ENCODE results near the gene FAM185A.
"Not testable (repeated sequence)": the region's sequence is repeated elsewhere in the genome, so short reads cannot be mapped to it uniquely, and the experiment has no call there.

FAM185A gene

GRCh38 chr7:102778663-102779062 lies 29.9 kb downstream of the FAM185A start:
- DNase-seq (ENCODE audit: low read depth) = not testable (repeated sequence)

- DNase-seq (ENCODE audit: low read depth) = not testable (repeated sequence)
Observed at GRCh38 chr7:102780926-102781325, 32.1 kb downstream of the FAM185A start.

DNA sequence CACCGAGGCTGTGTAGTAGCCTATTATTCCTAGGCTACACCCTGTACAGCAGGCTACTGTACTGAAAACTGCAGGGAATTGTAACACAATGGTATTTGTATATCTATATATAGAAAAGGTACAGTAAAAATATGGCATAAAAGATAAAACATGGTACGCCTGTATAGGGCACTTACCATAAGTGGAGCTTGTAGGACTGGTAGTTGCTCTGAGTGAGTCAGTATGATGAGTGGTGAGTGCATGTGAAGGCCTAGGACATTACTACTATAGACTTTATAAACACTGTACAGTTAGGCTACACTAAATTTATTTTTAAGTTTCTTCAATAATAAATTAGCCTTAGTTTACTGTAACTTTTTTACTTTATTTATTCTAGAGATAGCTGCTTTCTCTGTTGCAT lies 40.0 kb downstream of the FAM185A start:
- DNase-seq (ENCODE audit: low read depth) = not testable (repeated sequence)

DNA sequence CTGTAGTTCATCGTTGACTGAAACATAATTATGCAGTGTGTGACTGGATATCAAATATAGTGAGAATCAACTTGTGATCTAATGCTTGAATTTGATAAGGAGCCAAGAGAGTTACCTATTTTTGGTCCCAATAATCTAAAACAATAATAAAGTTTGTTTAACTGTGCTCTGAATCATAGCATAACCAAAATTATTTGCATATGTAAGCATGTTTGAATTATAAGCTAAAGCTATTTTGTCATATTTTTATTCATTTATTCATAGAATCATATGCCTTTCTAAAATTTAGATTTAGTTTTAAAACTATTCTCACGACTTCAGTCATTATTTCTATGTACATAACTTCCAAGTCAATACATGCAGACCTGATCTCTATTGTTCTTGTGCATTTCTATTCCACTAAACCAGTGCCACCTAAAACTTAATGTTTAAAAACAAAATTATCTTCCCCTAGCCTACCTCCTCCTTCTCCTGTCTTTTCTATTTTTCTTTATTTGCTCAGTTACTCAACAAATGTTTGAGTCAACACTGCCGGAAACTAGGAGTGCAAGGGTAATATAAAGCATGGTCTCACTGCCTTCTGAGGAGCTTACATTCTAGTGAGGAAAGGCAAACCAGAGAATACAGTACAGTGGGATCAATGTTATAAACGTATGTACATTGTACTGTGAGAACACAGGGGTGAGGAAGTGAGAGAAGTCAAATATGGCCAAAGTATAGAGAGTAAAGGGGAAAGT lies 41.7 kb downstream of the FAM185A start:
- not testable (repeated sequence) for DNase-seq (ENCODE audit: low read depth)

DNA sequence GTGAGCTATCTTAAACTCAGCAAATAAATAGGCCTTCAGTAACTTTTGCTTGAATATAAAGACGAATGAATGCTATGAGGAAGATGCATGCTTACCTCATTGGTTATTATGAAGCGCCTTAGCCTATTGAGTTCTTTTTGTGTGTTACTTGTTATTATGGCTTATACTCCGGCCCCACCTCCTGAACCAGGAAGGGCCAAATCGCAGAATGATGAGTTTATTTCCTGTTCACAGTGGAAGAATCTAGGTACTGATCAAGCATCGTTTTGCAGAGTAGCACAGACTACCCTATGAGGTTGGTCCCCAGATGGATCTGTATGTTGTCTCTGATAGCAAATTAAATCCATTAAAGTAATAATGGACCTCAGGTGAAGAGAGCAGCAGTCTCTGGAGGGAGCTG lies 42.6 kb downstream of the FAM185A start:
- DNase-seq (ENCODE audit: low read depth) = not testable (repeated sequence)

- not testable (repeated sequence) for DNase-seq (ENCODE audit: low read depth)
Observed at GRCh38 chr7:102791831-102792230, 43.0 kb downstream of the FAM185A start.

DNA sequence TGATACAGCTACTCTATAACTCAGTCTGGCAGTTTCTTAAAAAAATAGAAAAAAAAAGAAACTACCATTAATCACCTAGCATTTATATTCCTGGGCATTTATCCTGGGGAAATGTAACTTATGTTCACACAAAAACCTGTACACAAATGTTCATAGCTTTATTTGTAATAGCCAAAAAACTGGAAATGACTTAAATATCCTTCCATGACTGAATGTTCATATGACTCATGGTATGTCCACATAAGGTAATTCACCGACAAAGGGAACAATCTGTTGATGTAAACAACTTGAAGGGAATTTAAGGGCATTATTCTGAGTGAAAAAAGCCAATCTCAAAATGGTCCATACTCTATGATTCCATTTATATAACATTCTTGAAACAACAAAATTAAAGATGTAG lies 45.8 kb downstream of the FAM185A start:
- DNase-seq (ENCODE audit: low read depth) = not testable (repeated sequence)

- DNase-seq (ENCODE audit: low read depth) = not testable (repeated sequence)
Observed at GRCh38 chr7:102795987-102796595, 47.3 kb downstream of the FAM185A start.

DNA sequence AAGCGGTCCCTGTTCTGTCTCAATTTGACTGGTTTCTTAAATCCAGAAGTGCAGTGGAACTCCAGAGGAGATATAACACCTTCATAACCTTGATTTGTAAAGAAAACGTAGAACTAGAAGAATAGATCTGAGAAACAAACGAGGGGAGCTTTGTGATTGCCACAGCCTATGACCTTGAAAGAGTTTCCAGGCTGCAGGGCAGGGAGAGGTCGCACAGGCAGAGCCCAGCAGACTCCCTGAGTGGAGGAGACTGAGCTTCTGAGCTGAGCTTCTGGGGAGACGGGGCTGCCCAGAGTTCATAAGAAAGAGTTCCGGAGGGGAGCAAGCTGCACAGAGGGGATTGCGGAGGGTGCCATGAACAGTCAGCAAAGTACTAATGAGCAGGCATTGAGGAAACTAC lies 57.8 kb downstream of the FAM185A start:
- no peak for DNase-seq (ENCODE audit: low read depth)

DNA sequence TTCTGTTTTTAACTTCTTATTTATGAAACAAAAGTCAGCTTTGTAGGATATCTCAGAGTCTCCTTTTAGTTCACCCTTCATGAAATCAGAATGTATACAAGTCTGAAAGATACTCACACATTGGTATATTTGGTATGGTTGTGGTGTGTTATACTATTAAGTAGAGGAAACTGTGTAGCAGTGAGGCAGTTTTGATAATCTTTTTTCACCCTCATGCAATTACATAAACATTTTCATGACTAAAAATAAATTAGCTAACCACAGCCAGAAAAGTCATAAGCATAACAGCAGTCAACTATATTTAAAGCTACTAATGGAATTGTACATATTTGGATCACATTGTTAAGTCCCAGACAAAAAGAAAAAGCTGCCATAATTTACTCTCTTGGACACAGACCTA lies 62.1 kb downstream of the FAM185A start:
- DNase-seq (ENCODE audit: low read depth) = no peak

- no peak for DNase-seq (ENCODE audit: low read depth)
Observed at GRCh38 chr7:102811942-102812678, 63.3 kb downstream of the FAM185A start.

- DNase-seq (ENCODE audit: low read depth) = no peak
Observed at GRCh38 chr7:102813191-102814024, 64.6 kb downstream of the FAM185A start.

- DNase-seq (ENCODE audit: low read depth) = no peak
Observed at GRCh38 chr7:102814025-102814471, 65.2 kb downstream of the FAM185A start.

- no peak for DNase-seq (ENCODE audit: low read depth)
Observed at GRCh38 chr7:102817616-102818573, 69.1 kb downstream of the FAM185A start.

GRCh38 chr7:102819151-102819550 lies 70.4 kb downstream of the FAM185A start:
- no peak for DNase-seq (ENCODE audit: low read depth)

DNA sequence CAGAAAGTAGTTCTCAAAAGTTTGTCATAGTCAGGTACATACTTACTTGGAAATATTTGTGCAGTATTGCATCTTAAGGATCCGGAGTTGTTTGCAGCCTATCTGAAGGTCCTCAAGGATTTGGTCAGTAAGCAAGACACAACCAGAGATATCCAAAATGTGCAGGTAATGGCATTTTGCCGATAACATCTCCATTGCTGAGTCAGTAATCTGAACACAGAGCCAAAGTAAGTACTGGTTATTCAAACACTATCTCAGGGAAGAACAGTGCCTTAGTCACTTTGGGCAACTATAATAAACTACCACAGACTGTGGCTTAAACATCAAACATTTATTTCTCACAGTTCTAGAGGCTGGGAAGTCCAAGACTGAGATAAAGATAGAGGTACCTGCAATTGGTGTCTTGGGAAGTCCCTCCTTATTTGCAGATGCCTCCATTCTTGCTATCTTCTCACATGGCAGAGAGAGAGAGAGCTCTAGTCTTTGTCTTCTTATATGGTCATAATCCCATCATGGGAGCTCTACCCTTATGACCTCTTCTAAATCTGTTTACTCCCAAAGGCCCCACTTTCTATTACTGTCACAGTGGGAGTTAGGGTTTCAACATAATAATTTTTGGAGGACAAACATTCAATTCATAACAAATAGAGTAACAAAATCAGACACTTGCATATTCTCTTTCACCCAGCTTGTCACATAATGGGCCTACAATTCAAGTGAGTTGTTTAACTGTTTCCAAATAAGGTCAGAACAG lies 73.4 kb downstream of the FAM185A start:
- DNase-seq (ENCODE audit: low read depth) = no peak

GRCh38 chr7:102823390-102824119 lies 74.8 kb downstream of the FAM185A start:
- no peak for DNase-seq (ENCODE audit: low read depth)

DNA sequence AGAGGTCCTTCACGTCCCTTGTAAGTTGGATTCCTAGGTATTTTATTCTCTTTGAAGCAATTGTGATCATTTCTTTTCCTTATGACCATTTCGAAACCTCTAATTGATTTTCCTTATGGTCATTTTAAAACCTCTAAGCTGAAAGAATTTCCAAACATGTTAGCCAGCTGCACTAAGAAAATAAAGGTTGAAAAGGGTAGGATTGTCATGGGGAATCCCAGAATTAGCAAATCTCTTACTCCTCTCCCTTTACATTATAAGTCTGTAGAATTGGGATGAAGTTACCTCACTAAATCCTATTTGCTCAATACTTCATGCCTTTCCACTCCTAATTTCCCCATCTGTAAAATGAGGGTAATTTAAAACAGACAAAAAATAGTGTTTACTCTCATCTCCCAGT lies 79.5 kb downstream of the FAM185A start:
- no peak for DNase-seq (ENCODE audit: low read depth)

DNA sequence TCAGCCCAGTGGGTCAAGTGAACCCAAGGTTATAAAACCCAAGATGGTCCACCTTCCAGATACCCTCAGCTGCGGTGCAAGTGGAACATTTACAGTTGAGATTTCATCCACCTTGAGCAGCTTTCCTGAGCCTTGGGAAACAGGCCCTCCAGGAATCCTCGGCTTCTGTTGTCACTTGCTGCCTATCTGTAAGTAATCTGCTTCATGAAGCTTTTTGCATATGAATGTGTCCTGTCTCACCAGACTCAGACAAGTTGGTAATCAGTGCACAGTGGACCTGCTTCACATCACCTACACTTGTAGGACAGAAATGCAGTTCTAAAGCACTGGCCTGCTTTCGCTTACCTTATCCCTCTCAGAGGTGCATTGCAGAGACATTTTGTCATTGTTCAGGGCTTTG lies 80.3 kb downstream of the FAM185A start:
- DNase-seq (ENCODE audit: low read depth) = no peak

Data from activated T-cell treated with anti-CD3 and anti-CD28 coated beads for 48 hours (primary cell).